MCF 10A (cell line): ENCODE data around the gene CFAP299. TPM values are rescaled to one million over a fixed set of nuclear protein-coding genes. Genes with fewer than 3 reads are reported as not detected.

Experiments used
- BruUV-seq: library from RNA; stranded (reverse); fragments of 400-500 nt; replicated peaks from 2 replicates; lab custom pipeline; 2021; lab: Mats Ljungman, UMichigan
- CTCF ChIA-PET: fragments of 300-600 bp; sonication (Branson Sonifier 250); formaldehyde crosslinking; extraction: SDS; loops from one replicate; lab custom pipeline; 2021; ENCODE audit warnings: antibody characterized with exemption, inconsistent platforms; lab: Yijun Ruan, JAX
- POLR2A ChIA-PET: fragments of 300-600, 350-650 bp; sonication (Branson Sonifier 250); formaldehyde crosslinking; extraction: SDS; loops from one replicate; lab custom pipeline; 2020; ENCODE audit warnings: antibody characterized with exemption, inconsistent platforms; lab: Yijun Ruan, JAX
- DNase-seq: peaks from one replicate; pipeline ENCODE4 v3.0.0-alpha.2; 2018; ENCODE audit not compliant: unreplicated experiment
- H3K27ac Mint-ChIP-seq: one replicate; pipeline ENCODE4 v1.8.0; 2022; ENCODE audit warnings: mild to moderate bottlenecking, low read depth, mixed read lengths; ENCODE audit not compliant: unreplicated experiment
- H3K27me3 Mint-ChIP-seq: one replicate; pipeline ENCODE4 v1.8.0; 2022; ENCODE audit warnings: mixed read lengths; ENCODE audit not compliant: insufficient read depth, unreplicated experiment
- H3K36me3 Mint-ChIP-seq: one replicate; pipeline ENCODE4 v1.8.0; 2022; ENCODE audit warnings: mild to moderate bottlenecking, moderate library complexity, mixed read lengths; ENCODE audit not compliant: insufficient read depth, unreplicated experiment
- H3K4me1 Mint-ChIP-seq: one replicate; pipeline ENCODE4 v1.8.0; 2022; ENCODE audit warnings: mixed read lengths; ENCODE audit not compliant: insufficient read depth, unreplicated experiment
- H3K4me3 Mint-ChIP-seq: one replicate; pipeline ENCODE4 v1.8.0; 2022; ENCODE audit warnings: mild to moderate bottlenecking, moderate library complexity, mixed read lengths; ENCODE audit not compliant: unreplicated experiment
- H3K9me3 Mint-ChIP-seq: one replicate; pipeline ENCODE4 v1.8.0; 2022; ENCODE audit warnings: mixed read lengths; ENCODE audit not compliant: unreplicated experiment
- CTCF ChIP-seq: fragments of 200-600 bp; IDR thresholded peaks from one replicate; pipeline ENCODE4 v1.8.0; 2022; ENCODE audit warnings: antibody characterized with exemption, mild to moderate bottlenecking; ENCODE audit not compliant: unreplicated experiment
- intact Hi-C: fragments of 100-400 bp; cut with micrococcal nuclease; formaldehyde crosslinking; loops from 2 replicates; pipeline ENCODE4 v1.14.1; 2022
- total RNA-seq: library from RNA; stranded (reverse); gene quantifications from 2 replicates; pipeline ENCODE4 v1.2.3, GENCODE V29; 2022

CFAP299 gene
- total RNA-seq, 1 experiment from 2014 or later: 0.33 TPM

GRCh38 chr4:80417019-80417418 is 81.5 kb downstream of the CFAP299 start:
- no peak overlapping the region for H3K27ac Mint-ChIP-seq
- H3K27me3 Mint-ChIP-seq: no peaks in the 10 kb centered on the region
- no peak for TF ChIP-seq CTCF
- CTCF ChIA-PET: no interaction called here
- DNase-seq: no peak
- H3K36me3 Mint-ChIP-seq: no peaks in the 10 kb centered on the region
- POLR2A ChIA-PET: no interaction called here
- H3K4me1 Mint-ChIP-seq: no peaks in the 10 kb centered on the region
- intact Hi-C loops: no loop called here
- BruUV-seq: no TSS peak
- H3K4me3 Mint-ChIP-seq: no peak overlapping the region
- H3K9me3 Mint-ChIP-seq: no peaks in the 10 kb centered on the region

GRCh38 chr4:80419946-80420345 is 84.4 kb downstream of the CFAP299 start:
- CTCF ChIA-PET: no interaction called here

GRCh38 chr4:80420638-80421037 is 85.1 kb downstream of the CFAP299 start:
- Mint-ChIP-seq H3K27ac (no peak overlapping the region), H3K36me3 (no peaks in the 10 kb centered on the region), H3K4me1 (no peaks in the 10 kb centered on the region), H3K9me3 (no peaks in the 10 kb centered on the region), H3K27me3 (no peaks in the 10 kb centered on the region), H3K4me3 (no peak overlapping the region)
- DNase-seq: no peak
- no peak for TF ChIP-seq CTCF
- BruUV-seq: no TSS peak
- ChIA-PET CTCF (interaction anchor here (0.5 to 0.6 kb wide), 2 partner anchors 409 to 580 kb away, joined by 3 to 4 read pairs; no protein-coding TSS in a partner anchor), POLR2A (interaction anchor here (0.5 kb wide), 1 partner anchor 831 kb away, joined by 3 read pairs; no protein-coding TSS in a partner anchor)
- intact Hi-C loops: no loop called here

More at GRCh38 chr4:80419946-80420345, 84.4 kb downstream of the CFAP299 start:
- POLR2A ChIA-PET: interaction anchor here (0.6 kb wide), 2 partner anchors 40 to 105 kb away, joined by 3 read pairs; no protein-coding TSS in a partner anchor
- H3K36me3 Mint-ChIP-seq: no peaks in the 10 kb centered on the region
- H3K4me1 Mint-ChIP-seq: no peaks in the 10 kb centered on the region
- no peaks in the 10 kb centered on the region for H3K27me3 Mint-ChIP-seq
- intact Hi-C loops: no loop called here
- H3K27ac Mint-ChIP-seq: no peak overlapping the region
- no peak for DNase-seq
- no peak overlapping the region for H3K4me3 Mint-ChIP-seq
- BruUV-seq: no TSS peak
- no peak for TF ChIP-seq CTCF
- H3K9me3 Mint-ChIP-seq: no peaks in the 10 kb centered on the region

GRCh38 chr4:80422727-80423404 is 87.3 kb downstream of the CFAP299 start:
- ChIA-PET POLR2A (no interaction called here), CTCF (interaction anchor here (0.6 kb wide), 1 partner anchor 15 kb away, joined by 3 read pairs; no protein-coding TSS in a partner anchor)
- intact Hi-C loops: no loop called here
- Mint-ChIP-seq H3K4me3 (no peak overlapping the region), H3K27me3 (no peaks in the 10 kb centered on the region), H3K4me1 (no peaks in the 10 kb centered on the region), H3K36me3 (no peaks in the 10 kb centered on the region), H3K27ac (no peak overlapping the region), H3K9me3 (no peaks in the 10 kb centered on the region)
- no TSS peak for BruUV-seq
- no peak for DNase-seq
- TF ChIP-seq CTCF: no peak
